ENCODE data around the gene NXN. TPM values are rescaled to one million over a fixed set of nuclear protein-coding genes. Genes with fewer than 3 reads are reported as not detected.

NXN gene
- total RNA-seq, 1 experiment from 2014 or later, result 57.3 TPM

DNA sequence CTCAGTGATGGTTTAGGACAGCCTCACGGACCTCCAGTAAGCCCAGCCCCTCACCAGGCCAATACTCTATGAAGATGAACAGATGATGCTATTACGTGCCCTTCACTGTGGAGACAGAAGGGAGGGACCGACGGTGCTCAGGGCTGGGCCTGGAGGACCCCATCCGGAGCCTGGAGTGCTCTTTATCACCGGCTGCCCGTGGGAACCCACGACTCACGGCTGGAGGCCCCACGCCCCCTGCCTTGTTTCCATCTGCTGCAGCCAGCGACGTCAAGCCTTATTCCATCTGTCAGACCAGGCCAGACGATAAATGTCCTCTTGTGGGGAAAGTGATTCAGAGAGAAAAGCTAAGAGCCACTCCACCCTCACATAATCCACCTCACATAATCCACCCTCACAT, 13.4 kb upstream of the NXN start:
- BruUV-seq (replicated peaks), result no TSS peak
- CTCF ChIA-PET, result interaction anchor here (0.6 to 1.4 kb wide), 3 partner anchors 12 to 580 kb away, joined by 3 to 4 read pairs (median 3); no protein-coding TSS in a partner anchor

DNA sequence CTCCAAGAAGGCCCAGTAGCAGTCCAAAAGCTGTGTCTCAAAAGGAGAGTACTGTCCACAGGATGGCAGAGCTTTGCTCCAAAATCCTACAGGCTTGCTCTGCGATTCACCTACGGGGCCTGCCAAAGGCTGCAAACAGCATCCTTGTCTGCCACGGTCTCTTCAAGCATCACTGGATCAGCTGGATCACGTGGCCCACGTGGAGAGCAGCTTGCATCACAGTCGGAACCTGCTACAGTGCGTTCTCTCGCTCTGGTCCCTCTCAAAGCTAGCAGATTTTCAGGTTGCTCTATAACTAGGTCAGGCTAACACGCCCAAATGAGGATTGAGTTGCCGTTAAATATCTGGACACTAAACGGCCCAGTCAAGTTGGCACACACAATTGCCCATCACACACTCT, 9.0 kb upstream of the NXN start:
- no TSS peak for BruUV-seq (replicated peaks)
- CTCF ChIA-PET, result interaction anchor here (0.6 to 1.1 kb wide), 2 partner anchors 272 to 577 kb away, joined by 3 read pairs; no protein-coding TSS in a partner anchor

More for the DNA sequence above, 13.4 kb upstream of the NXN start:
- intact Hi-C loops (cut with micrococcal nuclease), result no loop called here
- Mint-ChIP-seq H3K36me3 (ENCODE audit: insufficient read depth, unreplicated experiment) (no peaks in the 10 kb centered on the region), H3K27ac (ENCODE audit: low read depth, unreplicated experiment) (no peak overlapping the region), H3K27me3 (ENCODE audit: insufficient read depth, unreplicated experiment) (no peaks in the 10 kb centered on the region), H3K4me1 (ENCODE audit: insufficient read depth, unreplicated experiment) (peaks cover 3% of the 10 kb centered on the region), H3K9me3 (ENCODE audit: unreplicated experiment) (no peaks in the 10 kb centered on the region), H3K4me3 (ENCODE audit: unreplicated experiment) (no peak overlapping the region)
- TF ChIP-seq, protein P1, sequence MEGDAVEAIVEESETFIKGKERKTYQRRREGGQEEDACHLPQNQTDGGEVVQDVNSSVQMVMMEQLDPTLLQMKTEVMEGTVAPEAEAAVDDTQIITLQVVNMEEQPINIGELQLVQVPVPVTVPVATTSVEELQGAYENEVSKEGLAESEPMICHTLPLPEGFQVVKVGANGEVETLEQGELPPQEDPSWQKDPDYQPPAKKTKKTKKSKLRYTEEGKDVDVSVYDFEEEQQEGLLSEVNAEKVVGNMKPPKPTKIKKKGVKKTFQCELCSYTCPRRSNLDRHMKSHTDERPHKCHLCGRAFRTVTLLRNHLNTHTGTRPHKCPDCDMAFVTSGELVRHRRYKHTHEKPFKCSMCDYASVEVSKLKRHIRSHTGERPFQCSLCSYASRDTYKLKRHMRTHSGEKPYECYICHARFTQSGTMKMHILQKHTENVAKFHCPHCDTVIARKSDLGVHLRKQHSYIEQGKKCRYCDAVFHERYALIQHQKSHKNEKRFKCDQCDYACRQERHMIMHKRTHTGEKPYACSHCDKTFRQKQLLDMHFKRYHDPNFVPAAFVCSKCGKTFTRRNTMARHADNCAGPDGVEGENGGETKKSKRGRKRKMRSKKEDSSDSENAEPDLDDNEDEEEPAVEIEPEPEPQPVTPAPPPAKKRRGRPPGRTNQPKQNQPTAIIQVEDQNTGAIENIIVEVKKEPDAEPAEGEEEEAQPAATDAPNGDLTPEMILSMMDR (IDR thresholded peaks at IDR 0.05; ENCODE audit: unreplicated experiment), result no peak
- no peak for DNase-seq (ENCODE audit: unreplicated experiment)
- POLR2A ChIA-PET, result interaction anchor here (1.0 kb wide), 1 partner anchor 12 kb away, joined by 3 read pairs; no protein-coding TSS in a partner anchor

DNA sequence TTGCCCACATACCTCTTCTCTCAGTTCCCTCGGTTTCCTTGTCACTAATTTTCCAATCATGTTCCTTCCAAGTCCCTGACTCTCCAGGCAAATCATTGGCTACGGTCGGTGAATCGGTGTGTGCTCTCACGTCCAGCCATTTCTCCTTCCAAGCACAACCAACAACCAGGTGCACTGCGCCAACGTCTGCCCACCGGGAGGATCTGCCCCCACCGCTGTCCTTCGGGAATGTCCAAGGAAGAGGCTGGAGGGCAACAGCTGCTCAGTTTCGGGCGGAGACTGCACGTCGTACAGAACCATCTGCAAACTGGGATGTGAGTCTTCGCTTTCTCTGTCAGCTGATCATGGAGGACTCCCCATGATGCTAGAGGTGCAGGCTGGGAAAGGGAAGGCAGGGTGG, 8.4 kb upstream of the NXN start:
- no peaks in the 10 kb centered on the region for H3K4me1 Mint-ChIP-seq (ENCODE audit: insufficient read depth, unreplicated experiment)
- no peaks in the 10 kb centered on the region for H3K27me3 Mint-ChIP-seq (ENCODE audit: insufficient read depth, unreplicated experiment)
- no peak overlapping the region for H3K27ac Mint-ChIP-seq (ENCODE audit: low read depth, unreplicated experiment)
- no peak overlapping the region for H3K4me3 Mint-ChIP-seq (ENCODE audit: unreplicated experiment)
- TF ChIP-seq, protein P1 (IDR thresholded peaks at IDR 0.05; ENCODE audit: unreplicated experiment), result no peak
- POLR2A ChIA-PET, result no interaction called here
- no peak for DNase-seq (ENCODE audit: unreplicated experiment)
- CTCF ChIA-PET, result interaction anchor here (0.6 kb wide), 1 partner anchor 9 kb away, joined by 3 read pairs; the partner anchor contains the start of gene TIMM22
- H3K36me3 Mint-ChIP-seq (ENCODE audit: insufficient read depth, unreplicated experiment), result no peaks in the 10 kb centered on the region
- no peaks in the 10 kb centered on the region for H3K9me3 Mint-ChIP-seq (ENCODE audit: unreplicated experiment)
- intact Hi-C loops (cut with micrococcal nuclease), result no loop called here
- BruUV-seq (replicated peaks), result no TSS peak

More for the DNA sequence above, 9.0 kb upstream of the NXN start:
- H3K4me3 Mint-ChIP-seq (ENCODE audit: unreplicated experiment), result no peak overlapping the region
- no peaks in the 10 kb centered on the region for H3K9me3 Mint-ChIP-seq (ENCODE audit: unreplicated experiment)
- no peaks in the 10 kb centered on the region for H3K36me3 Mint-ChIP-seq (ENCODE audit: insufficient read depth, unreplicated experiment)
- no peak overlapping the region for H3K27ac Mint-ChIP-seq (ENCODE audit: low read depth, unreplicated experiment)
- no peaks in the 10 kb centered on the region for H3K4me1 Mint-ChIP-seq (ENCODE audit: insufficient read depth, unreplicated experiment)
- POLR2A ChIA-PET, result no interaction called here
- no peaks in the 10 kb centered on the region for H3K27me3 Mint-ChIP-seq (ENCODE audit: insufficient read depth, unreplicated experiment)
- intact Hi-C loops (cut with micrococcal nuclease), result no loop called here
- DNase-seq (ENCODE audit: unreplicated experiment), result no peak
- TF ChIP-seq, protein P1 (IDR thresholded peaks at IDR 0.05; ENCODE audit: unreplicated experiment), result no peak

GRCh38 chr17:986322-986929, 6.8 kb upstream of the NXN start:
- no peaks in the 10 kb centered on the region for H3K9me3 Mint-ChIP-seq (ENCODE audit: unreplicated experiment)

More at GRCh38 chr17:986322-986929, 6.8 kb upstream of the NXN start:
- no peak for DNase-seq (ENCODE audit: unreplicated experiment)
- Mint-ChIP-seq H3K36me3 (ENCODE audit: insufficient read depth, unreplicated experiment) (no peaks in the 10 kb centered on the region), H3K4me1 (ENCODE audit: insufficient read depth, unreplicated experiment) (no peaks in the 10 kb centered on the region), H3K27me3 (ENCODE audit: insufficient read depth, unreplicated experiment) (no peaks in the 10 kb centered on the region), H3K27ac (ENCODE audit: low read depth, unreplicated experiment) (no peak overlapping the region), H3K4me3 (ENCODE audit: unreplicated experiment) (no peak overlapping the region)
- TF ChIP-seq, protein P1 (IDR thresholded peaks at IDR 0.05; ENCODE audit: unreplicated experiment), result no peak
- BruUV-seq (replicated peaks), result no TSS peak
- POLR2A ChIA-PET, result no interaction called here
- intact Hi-C loops (cut with micrococcal nuclease), result no loop called here
- CTCF ChIA-PET, result interaction anchor here (1.1 kb wide), 1 partner anchor 10 kb away, joined by 7 read pairs; the partner anchor contains the start of gene TIMM22
